H9 (cell line): ENCODE measurements around the gene FNDC1. TPM values are rescaled to one million over a fixed set of nuclear protein-coding genes. Genes with fewer than 3 reads are reported as not detected.

Experiments
- DNase-seq: peaks from one replicate; pipeline ENCODE4 v3.0.0-alpha.2; 2017
- H2AFZ ChIP-seq: one replicate; pipeline ENCODE4 v1.6.1; 2013; ENCODE audit warnings: mild to moderate bottlenecking, low read length, control low read depth, moderate library complexity
- H2AK5ac ChIP-seq: 2 replicates; pipeline ENCODE4 v1.6.1; 2013; ENCODE audit warnings: low read length, control low read depth, mixed read lengths; ENCODE audit not compliant: insufficient read length
- H2BK120ac ChIP-seq: one replicate; pipeline ENCODE4 v1.6.1; 2013; ENCODE audit warnings: low read depth, mild to moderate bottlenecking, low read length, control low read depth, inconsistent platforms; ENCODE audit not compliant: poor library complexity, severe bottlenecking
- H2BK12ac ChIP-seq: 2 replicates; pipeline ENCODE4 v1.6.1; 2013; ENCODE audit warnings: low read length, control low read depth, mixed read lengths, low read depth; ENCODE audit not compliant: insufficient read length
- H2BK15ac ChIP-seq: 2 replicates; pipeline ENCODE4 v1.6.1; 2013; ENCODE audit warnings: low read depth, low read length, control low read depth
- H2BK20ac ChIP-seq: one replicate; pipeline ENCODE4 v1.6.1; 2013; ENCODE audit warnings: low read depth, mild to moderate bottlenecking, low read length, control low read depth, inconsistent platforms; ENCODE audit not compliant: poor library complexity, severe bottlenecking
- H2BK5ac ChIP-seq: 2 replicates; pipeline ENCODE4 v1.6.1; 2013; ENCODE audit warnings: low read length, control low read depth, mixed read lengths; ENCODE audit not compliant: insufficient read length
- H3K14ac ChIP-seq: 2 replicates; pipeline ENCODE4 v1.6.1; 2013; ENCODE audit warnings: low read length, control low read depth; ENCODE audit not compliant: insufficient read depth
- H3K18ac ChIP-seq: 2 replicates; pipeline ENCODE4 v1.6.1; 2013; ENCODE audit warnings: low read depth, mild to moderate bottlenecking, mixed read lengths, low read length, control low read depth; ENCODE audit not compliant: insufficient read length
- H3K23ac ChIP-seq: 2 replicates; pipeline ENCODE4 v1.6.1; 2013; ENCODE audit warnings: low read length, control low read depth, mixed read lengths, low read depth; ENCODE audit not compliant: insufficient read length
- H3K23me2 ChIP-seq: 2 replicates; pipeline ENCODE4 v1.6.1; 2013; ENCODE audit warnings: low read depth, mild to moderate bottlenecking, mixed read lengths, low read length, control low read depth; ENCODE audit not compliant: insufficient read length, poor library complexity, severe bottlenecking
- H3K27ac ChIP-seq: 2 replicates; pipeline ENCODE4 v1.5.1; 2013; ENCODE audit warnings: low read length, control low read depth, mixed read lengths, low read depth; ENCODE audit not compliant: insufficient read length
- H3K27me3 ChIP-seq: 2 replicates; pipeline ENCODE4 v1.6.1; 2013; ENCODE audit warnings: low read length, control low read depth, inconsistent platforms; ENCODE audit not compliant: insufficient read depth
- H3K4ac ChIP-seq: 2 replicates; pipeline ENCODE4 v1.6.1; 2013; ENCODE audit warnings: low read depth, mild to moderate bottlenecking, control low read depth, inconsistent platforms, low read length, moderate library complexity
- H3K4me1 ChIP-seq: 2 replicates; pipeline ENCODE4 v1.6.1; 2013; ENCODE audit warnings: low read length, control low read depth, inconsistent platforms; ENCODE audit not compliant: insufficient read depth
- H3K4me2 ChIP-seq: 2 replicates; pipeline ENCODE4 v1.6.1; 2013; ENCODE audit warnings: low read length, control low read depth, mixed read lengths; ENCODE audit not compliant: insufficient read length, insufficient read depth
- H3K56ac ChIP-seq: 2 replicates; pipeline ENCODE4 v1.6.1; 2013; ENCODE audit warnings: low read depth, mild to moderate bottlenecking, mixed read lengths, low read length, control low read depth; ENCODE audit not compliant: insufficient read length
- H3K79me1 ChIP-seq: 2 replicates; pipeline ENCODE4 v1.6.1; 2013; ENCODE audit warnings: low read depth, mild to moderate bottlenecking, moderate library complexity, low read length, control low read depth, inconsistent platforms; ENCODE audit not compliant: insufficient read depth, poor library complexity, severe bottlenecking
- H3K79me2 ChIP-seq: 2 replicates; pipeline ENCODE4 v1.6.1; 2013; ENCODE audit warnings: low read length, control low read depth, inconsistent platforms; ENCODE audit not compliant: insufficient read depth
- H3K9ac ChIP-seq: 2 replicates; pipeline ENCODE4 v1.6.1; 2013; ENCODE audit warnings: low read length, control low read depth, mixed read lengths; ENCODE audit not compliant: insufficient read length; ENCODE audit errors: extremely low read depth
- H3K9me3 ChIP-seq: one replicate; pipeline ENCODE4 v1.6.1; 2013; ENCODE audit warnings: low read depth, low read length, inconsistent platforms; ENCODE audit not compliant: control insufficient read depth
- H3T11ph ChIP-seq: one replicate; pipeline ENCODE4 v1.6.1; 2013; ENCODE audit warnings: mild to moderate bottlenecking, low read length, control low read depth, inconsistent platforms
- H4K20me1 ChIP-seq: one replicate; pipeline ENCODE4 v1.6.1; 2013; ENCODE audit not compliant: control insufficient read depth, insufficient read length, insufficient read depth
- H4K5ac ChIP-seq: 2 replicates; pipeline ENCODE4 v1.6.1; 2013; ENCODE audit warnings: low read depth, mild to moderate bottlenecking, mixed read lengths, low read length, control low read depth; ENCODE audit not compliant: insufficient read length
- H4K8ac ChIP-seq: replicated peaks from 2 replicates; pipeline ENCODE4 v1.6.1; 2013; ENCODE audit warnings: low read length, control low read depth, mixed read lengths, low read depth; ENCODE audit not compliant: insufficient read length
- H4K91ac ChIP-seq: 2 replicates; pipeline ENCODE4 v1.6.1; 2013; ENCODE audit warnings: low read depth, mild to moderate bottlenecking, moderate library complexity, mixed read lengths, low read length, control low read depth; ENCODE audit not compliant: insufficient read length
- H3K27ac Mint-ChIP-seq, 3 experiments: 2 replicates in 2 of 3; 3 replicates in 1 of 3; pipeline ENCODE4 v1.8.0; 2020 to 2021; ENCODE audit warnings: mixed read lengths in 3 of 3, mild to moderate bottlenecking in 1 of 3, moderate library complexity in 1 of 3
- H3K27me3 Mint-ChIP-seq: 2 replicates; pipeline ENCODE4 v1.8.0; 2021; ENCODE audit warnings: low read depth, mild to moderate bottlenecking, moderate library complexity, mixed read lengths
- H3K36me3 Mint-ChIP-seq, 3 experiments: 2 replicates in 2 of 3; 3 replicates in 1 of 3; pipeline ENCODE4 v1.8.0; 2020 to 2021; ENCODE audit warnings: low read depth in 3 of 3, mixed read lengths in 3 of 3; ENCODE audit not compliant: insufficient read depth in 1 of 3
- H3K4me1 Mint-ChIP-seq, 2 experiments: 2 replicates each; pipeline ENCODE4 v1.8.0; 2020; ENCODE audit warnings: mixed read lengths in 2 of 2
- H3K4me3 Mint-ChIP-seq, 2 experiments: 2 replicates in 1 of 2; 3 replicates in 1 of 2; pipeline ENCODE4 v1.8.0; 2020 to 2021; ENCODE audit warnings: mild to moderate bottlenecking in 2 of 2, mixed read lengths in 2 of 2, moderate library complexity in 1 of 2
- H3K9me3 Mint-ChIP-seq, 2 experiments: 2 replicates in 1 of 2; 3 replicates in 1 of 2; pipeline ENCODE4 v1.8.0; 2020; ENCODE audit warnings: mild to moderate bottlenecking in 2 of 2, mixed read lengths in 2 of 2, moderate library complexity in 1 of 2
- CTCF ChIP-seq: fragments of 200-600 bp; sonication (generic); conservative IDR thresholded peaks from 3 replicates; pipeline ENCODE4 v1.8.0; 2021; ENCODE audit warnings: antibody characterized with exemption, mild to moderate bottlenecking
- WGBS: extraction: QIAGEN DNeasy Blood & Tissue Kit; methylation state at CpG from one replicate; pipeline ENCODE4 v1.1.7; 2013; ENCODE audit warnings: missing lambda C conversion rate, low lambda C conversion rate, mixed read lengths; ENCODE audit not compliant: insufficient read length; ENCODE audit errors: extremely low coverage; 5-methylcytosine and 5-hydroxymethylcytosine counted together
- total RNA-seq: library from RNA; stranded (reverse); gene quantifications from 2 replicates; pipeline ENCODE4 v1.2.1, GENCODE V29; 2021

The FNDC1 gene
- total RNA-seq, 1 experiment from 2014 or later, result 0.24 TPM

GRCh38 chr6:159142531-159142930 is 26.7 kb upstream of the FNDC1 start:
- Histone ChIP-seq H4K91ac (no peak overlapping the region), H3K23me2 (no peaks in the 10 kb centered on the region), H2AK5ac (no peak overlapping the region), H4K5ac (no peak overlapping the region), H3K9me3 (no peaks in the 10 kb centered on the region), H3K27ac (no peak overlapping the region), H2BK15ac (no peak overlapping the region), H3K4me1 (no peaks in the 10 kb centered on the region), H2BK120ac (no peak overlapping the region), H4K8ac (no peak overlapping the region), H2BK12ac (no peak overlapping the region), H3K79me2 (no peaks in the 10 kb centered on the region), H3K9ac (no peak overlapping the region), H3K27me3 (no peaks in the 10 kb centered on the region), H4K20me1 (no peaks in the 10 kb centered on the region), H3K23ac (no peak overlapping the region), H2BK5ac (no peak overlapping the region), H3K4ac (no peak overlapping the region), H3K14ac (no peak overlapping the region), H3K4me2 (no peak overlapping the region), H3K56ac (no peak overlapping the region), H2AFZ (no peak overlapping the region), H3K18ac (no peak overlapping the region), H3T11ph (no peak overlapping the region), H3K79me1 (no peaks in the 10 kb centered on the region), H2BK20ac (no peak overlapping the region)
- Mint-ChIP-seq H3K4me1 (0 out of 4 replicates have a peak, but pooled peaks cover 0 to 6% of the 10 kb centered on the region in 2 experiments), H3K9me3 (peaks cover 0 to 3% of the 10 kb centered on the region in 2 experiments; a peak in 1 of 5 replicates), H3K27ac (no peak overlapping the region), H3K27me3 (peaks cover 17% of the 10 kb centered on the region; the same call in 1 of the 2 replicates), H3K4me3 (no peak overlapping the region), H3K36me3 (no peaks in the 10 kb centered on the region)
- no peak for DNase-seq
- no CpG with 5 or more reads among the region's 2 CpGs for WGBS
- TF ChIP-seq CTCF, result no peak
